ENCODE data around the gene CNTNAP2. TPM values are rescaled to one million over a fixed set of nuclear protein-coding genes. Genes with fewer than 3 reads are reported as not detected.
"Not testable (repeated sequence)": the region's sequence is repeated elsewhere in the genome, so short reads cannot be mapped to it uniquely, and the experiment has no call there.

CNTNAP2 gene
- total RNA-seq, 4 donors from 2014 or later, result 0.25 to 0.89 (median 0.30) TPM; not detected in 1

GRCh38 chr7:146892151-146892550 lies 775.5 kb downstream of the CNTNAP2 start:
- H3K36me3 ChIP-seq, result no peaks in the 10 kb centered on the region
- H3K9me3 ChIP-seq, result no peaks in the 10 kb centered on the region
- no peaks in the 10 kb centered on the region for H3K4me1 ChIP-seq
- DNase-seq (ENCODE audit: low spot score in 2 of 2), result no peak
- no peaks in the 10 kb centered on the region for H3K27me3 ChIP-seq
- TF ChIP-seq CTCF (IDR thresholded peaks at IDR 0.05) (no peak), POLR2AphosphoS5 (IDR thresholded peaks at IDR 0.05) (no peak), POLR2A (IDR thresholded peaks at IDR 0.05) (no peak), EP300 (IDR thresholded peaks at IDR 0.05) (no peak)
- H3K27ac ChIP-seq, result no peak overlapping the region
- H3K4me3 ChIP-seq, result no peak overlapping the region
- 71% methylated on average over 2 of the region's 2 CpGs for WGBS

GRCh38 chr7:146894927-146895326 lies 778.3 kb downstream of the CNTNAP2 start:
- no peaks in the 10 kb centered on the region for H3K4me1 ChIP-seq
- 81% methylated on average over 3 of the region's 3 CpGs for WGBS
- H3K27ac ChIP-seq, result no peak overlapping the region
- DNase-seq (ENCODE audit: low spot score in 2 of 2), result no peak
- TF ChIP-seq POLR2A (IDR thresholded peaks at IDR 0.05), result no peak
- TF ChIP-seq POLR2AphosphoS5 (IDR thresholded peaks at IDR 0.05), result no peak
- no peak for TF ChIP-seq CTCF (IDR thresholded peaks at IDR 0.05)
- no peak for TF ChIP-seq EP300 (IDR thresholded peaks at IDR 0.05)
- no peak overlapping the region for H3K4me3 ChIP-seq
- no peaks in the 10 kb centered on the region for H3K9me3 ChIP-seq
- H3K27me3 ChIP-seq, result no peaks in the 10 kb centered on the region
- no peaks in the 10 kb centered on the region for H3K36me3 ChIP-seq

GRCh38 chr7:146902266-146902665 lies 785.7 kb downstream of the CNTNAP2 start:
- no peak overlapping the region for H3K4me3 ChIP-seq
- TF ChIP-seq POLR2A (IDR thresholded peaks at IDR 0.05), result no peak
- no peak for TF ChIP-seq CTCF (IDR thresholded peaks at IDR 0.05)
- TF ChIP-seq EP300 (IDR thresholded peaks at IDR 0.05), result no peak
- TF ChIP-seq POLR2AphosphoS5 (IDR thresholded peaks at IDR 0.05), result no peak
- no peak for DNase-seq (ENCODE audit: low spot score in 2 of 2)
- peaks cover 5% of the 10 kb centered on the region for H3K9me3 ChIP-seq
- H3K27me3 ChIP-seq, result no peaks in the 10 kb centered on the region
- no peak overlapping the region for H3K27ac ChIP-seq
- H3K36me3 ChIP-seq, result no peaks in the 10 kb centered on the region
- 87% methylated on average over 1 of the region's 1 CpG for WGBS
- H3K4me1 ChIP-seq, result no peaks in the 10 kb centered on the region

- Histone ChIP-seq H3K4me3 (no peak overlapping the region), H3K4me1 (no peaks in the 10 kb centered on the region), H3K36me3 (no peaks in the 10 kb centered on the region), H3K27me3 (no peaks in the 10 kb centered on the region), H3K27ac (no peak overlapping the region), H3K9me3 (peaks cover 5% of the 10 kb centered on the region)
- no peak for DNase-seq (ENCODE audit: low spot score in 2 of 2)
- no peak for TF ChIP-seq POLR2AphosphoS5 (IDR thresholded peaks at IDR 0.05)
- no peak for TF ChIP-seq CTCF (IDR thresholded peaks at IDR 0.05)
- TF ChIP-seq POLR2A (IDR thresholded peaks at IDR 0.05), result no peak
- no peak for TF ChIP-seq EP300 (IDR thresholded peaks at IDR 0.05)
- WGBS, result 88% methylated on average over 8 of the region's 8 CpGs
Observed at GRCh38 chr7:146902728-146903127, 786.1 kb downstream of the CNTNAP2 start.

GRCh38 chr7:146905746-146906145 lies 789.1 kb downstream of the CNTNAP2 start:
- not testable (repeated sequence) for H3K36me3 ChIP-seq; H3K4me1 ChIP-seq; DNase-seq (ENCODE audit: low spot score in 2 of 2); H3K4me3 ChIP-seq; H3K9me3 ChIP-seq; H3K27ac ChIP-seq; H3K27me3 ChIP-seq
- WGBS, result 97% methylated on average over 24 of the region's 24 CpGs

- Histone ChIP-seq H3K36me3 (no peaks in the 10 kb centered on the region), H3K9me3 (peaks cover 5% of the 10 kb centered on the region), H3K4me3 (no peak overlapping the region), H3K27me3 (no peaks in the 10 kb centered on the region), H3K4me1 (no peaks in the 10 kb centered on the region), H3K27ac (no peak overlapping the region)
- 53% methylated on average over 2 of the region's 2 CpGs for WGBS
- TF ChIP-seq CTCF (IDR thresholded peaks at IDR 0.05) (no peak), POLR2AphosphoS5 (IDR thresholded peaks at IDR 0.05) (no peak), POLR2A (IDR thresholded peaks at IDR 0.05) (no peak), EP300 (IDR thresholded peaks at IDR 0.05) (no peak)
- no peak for DNase-seq (ENCODE audit: low spot score in 2 of 2)
Observed at GRCh38 chr7:146922782-146923181, 806.2 kb downstream of the CNTNAP2 start.

Measured in suprapubic skin (tissue), 4 donors.